ENCODE measurements around the gene ZNF772.
"Not testable (repeated sequence)": the region's sequence is repeated elsewhere in the genome, so short reads cannot be mapped to it uniquely, and the experiment has no call there.

ZNF772 gene

GRCh38 chr19:57477191-57478008, at the start of gene ZNF772:
TSS of gene ZNF772 (minus strand) at chr19:57477566. CDS start at chr19:57477309, 257 bp downstream.
- peak; percentile 74 for DNase-seq

- not testable (repeated sequence) for DNase-seq
These were observed 40.7 kb upstream of the ZNF772 start for GRCh38 chr19:57518021-57518420.

DNA sequence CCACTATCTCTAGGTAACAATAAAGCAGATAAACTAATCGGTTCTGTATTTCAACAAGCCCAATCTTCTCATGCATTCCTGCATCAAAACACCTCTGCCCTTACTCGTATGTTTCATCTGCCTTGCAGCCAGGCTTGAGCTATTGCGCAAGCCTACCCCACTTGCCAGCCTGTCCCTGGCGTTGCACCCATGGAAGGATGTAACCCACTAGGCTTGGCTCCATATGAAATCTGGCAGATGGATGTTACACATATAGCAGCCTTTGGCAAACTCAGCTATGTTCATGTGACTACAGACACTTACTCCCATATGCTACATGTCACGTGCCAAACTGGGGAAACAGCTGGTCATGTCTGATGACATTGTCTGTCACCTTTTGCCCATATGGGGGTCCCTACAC, 37.9 kb upstream of the ZNF772 start:
- no peak for DNase-seq

- no peak for DNase-seq
These were observed 35.5 kb upstream of the ZNF772 start for GRCh38 chr19:57512845-57513244.

GRCh38 chr19:57511484-57511883, 34.1 kb upstream of the ZNF772 start:
- no peak for DNase-seq

GRCh38 chr19:57506163-57506562, 28.8 kb upstream of the ZNF772 start:
- DNase-seq = no peak

DNA sequence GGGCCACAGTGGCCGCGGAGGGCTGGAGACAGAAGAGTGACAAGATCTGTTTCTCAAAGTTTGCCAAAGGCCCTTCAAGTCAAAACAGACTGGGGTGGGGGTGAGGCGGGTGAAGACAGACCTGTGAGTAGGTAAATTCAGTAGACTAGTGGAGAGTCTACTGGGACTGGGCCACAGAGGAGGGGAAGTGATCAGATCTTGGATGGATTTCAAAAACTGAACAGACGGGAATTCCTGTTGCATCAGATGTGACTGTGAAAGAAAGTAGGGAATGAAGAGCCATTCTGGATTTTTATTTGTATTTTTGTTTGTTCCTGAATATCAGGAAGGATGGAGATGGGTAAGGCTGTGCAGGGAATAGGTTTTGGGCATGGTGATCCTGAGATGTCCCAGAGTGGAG, 23.0 kb upstream of the ZNF772 start:
- DNase-seq = not testable (repeated sequence)

DNA sequence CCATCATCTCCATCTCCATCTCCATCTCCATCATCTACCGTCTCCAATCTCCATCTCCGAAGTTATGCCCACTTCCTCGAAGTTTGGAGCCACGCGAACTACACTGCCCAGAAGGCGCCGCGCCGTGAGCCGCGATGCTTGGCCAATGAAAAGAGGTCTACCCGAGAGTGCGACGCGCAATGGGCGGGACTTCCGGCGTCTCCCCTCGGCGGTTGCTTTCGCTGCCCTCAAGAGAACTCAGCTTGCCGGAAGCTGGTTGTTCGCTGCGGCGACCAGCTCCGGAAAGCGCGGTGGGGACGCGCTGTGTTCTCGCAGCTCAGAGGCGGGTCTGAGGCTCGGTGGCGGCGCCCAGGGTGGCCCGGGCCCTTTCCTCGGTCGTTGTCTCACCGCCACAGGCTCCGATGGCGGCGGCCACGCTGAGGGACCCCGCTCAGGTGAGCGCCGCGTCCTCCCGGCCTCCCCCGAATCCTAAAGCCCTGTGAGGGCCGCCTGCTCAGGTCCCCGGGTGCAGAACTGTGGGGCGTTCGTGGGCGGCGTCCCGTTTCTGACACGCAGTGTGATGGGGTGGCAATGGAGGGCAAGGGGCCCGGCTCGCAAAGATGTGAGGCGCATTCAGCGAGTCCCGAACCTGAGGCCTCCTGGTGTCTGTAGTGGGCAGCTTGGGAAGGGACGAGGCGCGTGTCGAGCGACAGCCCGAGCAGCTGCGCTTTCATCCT, 22.5 kb upstream of the ZNF772 start, which contains the start of gene ZNF773:
TSS of gene ZNF773 (plus strand) at position 259 of the 716 bp plus-strand sequence. CDS start at position 402, 143 bp downstream.
- DNase-seq = peak; percentile 96

- DNase-seq = not testable (repeated sequence)
These were observed 21.9 kb upstream of the ZNF772 start for GRCh38 chr19:57499332-57499679.

GRCh38 chr19:57488299-57488644, 10.9 kb upstream of the ZNF772 start:
- DNase-seq = not testable (repeated sequence)

DNA sequence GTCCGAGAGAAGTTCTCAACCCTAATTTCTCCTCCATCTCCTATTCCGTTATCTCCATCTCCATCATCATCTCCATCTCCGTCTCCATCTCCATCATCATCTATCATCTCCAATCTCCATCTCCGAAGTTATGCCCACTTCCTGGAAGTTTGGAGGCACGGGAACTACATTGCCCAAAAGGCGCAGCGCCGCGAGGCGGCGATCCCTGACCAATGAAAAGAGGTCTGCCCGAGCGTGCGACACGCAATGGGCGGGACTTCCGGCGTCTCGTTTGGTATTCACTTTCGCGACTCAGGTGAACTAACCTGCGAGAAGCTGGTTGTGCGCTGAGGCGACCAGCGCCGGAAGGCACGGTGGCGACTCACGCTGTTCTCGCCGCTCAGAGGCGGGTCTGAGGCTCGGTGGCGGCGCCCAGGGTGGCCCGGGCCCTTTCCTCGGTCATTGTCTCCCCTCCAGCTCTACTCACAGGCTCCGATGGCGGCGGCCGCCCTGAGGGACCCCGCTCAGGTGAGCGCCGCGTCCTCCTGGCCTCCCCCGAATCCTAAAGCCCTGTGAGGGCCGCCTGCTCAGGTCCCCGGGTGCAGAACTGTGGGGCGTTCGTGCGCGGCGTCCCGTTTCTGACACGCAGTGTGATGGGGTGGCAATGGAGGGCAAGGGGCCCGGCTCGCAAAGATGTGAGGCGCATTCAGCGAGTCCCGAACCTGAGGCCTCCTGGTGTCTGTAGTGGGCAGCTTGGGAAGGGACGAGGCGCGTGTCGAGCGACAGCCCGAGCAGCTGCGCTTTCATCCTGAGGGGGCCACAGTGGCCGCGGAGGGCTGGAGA, 10.3 kb upstream of the ZNF772 start, which contains the start of gene ZNF419:
TSS of gene ZNF419 (plus strand) at position 274 of the 822 bp plus-strand sequence. CDS start at position 475, 201 bp downstream.
- peak; percentile 94 for DNase-seq

GRCh38 chr19:57473646-57474045, 3.7 kb downstream of the ZNF772 start:
- no peak for DNase-seq

DNA sequence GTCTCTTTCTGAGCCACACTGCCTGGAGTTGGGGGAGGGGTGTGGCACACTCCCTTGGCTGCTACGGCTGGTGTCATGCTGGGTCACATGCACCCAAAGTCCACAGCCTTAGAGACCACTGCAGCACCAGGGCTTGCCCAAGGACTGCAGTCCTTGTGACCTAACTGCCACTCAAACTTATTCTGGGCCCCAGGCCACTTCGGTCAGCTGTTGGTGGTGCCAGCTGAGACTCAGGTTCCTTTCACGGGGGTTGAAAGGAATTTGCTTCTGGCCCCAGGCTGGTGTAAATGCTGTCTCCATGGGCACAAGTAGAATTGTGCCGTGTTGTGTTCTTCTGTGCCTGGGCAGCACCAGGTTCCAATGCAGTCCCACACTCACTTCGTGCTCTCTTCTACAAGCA, 10.9 kb downstream of the ZNF772 start:
- no peak for DNase-seq

DNA sequence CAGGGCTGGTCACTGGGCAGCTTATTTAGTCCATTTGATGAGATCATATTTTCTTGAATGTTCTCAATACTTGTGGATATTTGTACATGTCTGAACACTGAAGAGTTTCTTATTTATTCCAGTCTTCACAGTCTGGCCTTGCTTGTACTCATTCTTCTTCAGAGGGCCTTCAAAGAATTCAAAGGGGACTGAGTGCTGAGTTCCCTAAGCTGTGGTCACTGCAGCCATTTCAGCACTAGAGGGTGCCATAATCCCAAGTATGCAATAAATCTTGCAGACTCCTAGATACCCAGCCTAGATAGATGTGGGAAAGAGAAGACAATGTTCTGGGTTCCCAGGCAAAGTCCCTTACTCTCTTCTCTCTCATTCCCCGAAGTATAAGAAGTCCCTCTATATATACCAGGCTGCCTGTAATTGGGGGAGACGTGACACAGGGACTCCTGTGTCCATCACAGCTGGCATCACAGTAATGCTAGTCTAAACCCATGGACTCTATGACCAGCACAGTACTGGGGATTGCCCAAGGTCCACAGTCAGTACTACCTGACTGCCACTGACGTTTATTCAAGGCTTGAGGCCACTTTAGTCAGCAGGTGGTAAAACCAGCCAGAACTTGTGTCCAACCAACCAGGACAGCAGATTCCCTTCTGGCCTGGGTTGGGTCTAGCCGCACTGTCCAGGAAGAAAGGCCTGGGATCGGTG, 11.5 kb downstream of the ZNF772 start:
- DNase-seq = no peak

DNA sequence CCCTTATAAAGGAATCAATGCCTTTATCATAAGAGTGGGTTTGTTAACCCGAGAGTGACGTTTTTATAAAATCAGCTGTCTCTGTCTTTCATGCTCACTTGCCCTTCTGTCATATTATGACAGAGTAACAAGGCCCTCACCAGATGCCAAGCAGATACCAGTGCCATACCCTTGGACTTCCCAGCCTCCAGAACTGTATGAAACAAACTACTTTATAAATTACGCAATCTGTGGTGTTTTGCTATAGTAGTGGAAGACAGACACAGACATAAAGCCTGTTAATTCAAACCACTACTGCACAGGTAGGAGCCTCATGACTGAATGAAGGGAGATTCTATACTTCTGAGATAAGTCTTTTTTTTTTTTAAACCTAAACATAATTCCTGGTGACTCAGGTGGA, 25.1 kb downstream of the ZNF772 start:
- no peak for DNase-seq

- DNase-seq = no peak
These were observed 34.2 kb downstream of the ZNF772 start for GRCh38 chr19:57443121-57443696.

DNA sequence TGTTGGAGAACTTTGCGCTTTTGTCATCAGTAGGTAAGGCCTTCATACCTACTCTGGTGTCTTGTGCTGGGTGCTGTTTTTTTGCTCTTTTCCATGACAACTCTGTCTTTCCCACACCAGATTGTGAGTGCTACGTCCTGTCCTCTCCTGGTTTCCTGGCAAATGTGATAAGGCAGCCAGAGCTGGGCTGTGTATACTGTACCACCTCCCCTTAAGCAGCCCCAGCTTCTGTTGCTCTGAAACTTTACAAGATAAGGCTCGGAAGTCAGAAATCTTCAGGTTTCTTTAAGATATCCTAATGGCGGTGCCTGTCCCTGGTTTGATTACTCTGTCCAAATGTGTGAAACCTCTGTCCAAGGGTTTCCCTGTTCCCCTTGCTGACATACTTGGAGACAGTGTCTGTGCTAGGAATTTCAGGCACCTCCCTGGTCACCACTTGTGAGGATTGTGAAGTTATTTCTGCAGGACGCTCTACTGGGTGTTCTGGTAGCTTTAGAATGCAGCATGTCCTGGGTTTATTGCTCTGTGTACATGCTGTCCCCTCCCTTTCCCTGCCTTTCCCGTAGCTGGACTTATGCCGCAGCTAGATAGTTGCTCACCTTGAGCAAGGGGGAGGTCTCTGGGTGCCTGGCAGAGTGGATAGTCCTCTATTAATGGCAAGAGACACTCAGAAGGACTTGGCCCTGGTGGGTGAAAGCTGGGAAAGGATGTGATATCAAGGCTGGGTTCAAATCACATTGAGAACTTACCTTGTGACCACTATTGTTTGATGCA, 35.2 kb downstream of the ZNF772 start:
- no peak for DNase-seq

- no peak for DNase-seq
These were observed 38.4 kb downstream of the ZNF772 start for GRCh38 chr19:57438925-57439324.

DNA sequence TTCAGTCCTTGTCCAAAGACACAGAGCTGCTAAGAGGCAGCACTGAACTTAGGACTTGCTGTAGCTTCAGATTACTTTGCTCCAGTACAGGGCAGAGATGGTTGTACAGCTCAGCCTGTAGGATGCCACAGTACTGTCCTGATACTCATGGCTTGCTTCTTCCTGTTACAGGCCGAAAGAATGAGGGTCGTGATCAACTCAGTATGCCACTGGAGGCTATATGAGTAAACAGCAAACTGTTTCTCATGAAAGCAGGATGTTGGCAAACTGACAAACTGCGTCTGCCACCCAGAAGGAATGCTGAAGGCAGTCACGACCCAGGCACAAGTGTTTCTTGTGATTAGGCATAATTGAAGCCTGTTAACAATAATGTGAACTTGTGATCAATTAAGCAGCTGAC, 39.4 kb downstream of the ZNF772 start:
- DNase-seq = no peak

GRCh38 chr19:57436417-57436816, 40.9 kb downstream of the ZNF772 start:
- no peak for DNase-seq
